ENCODE data around the gene SAP30BP. TPM values are rescaled to one million over a fixed set of nuclear protein-coding genes. Genes with fewer than 3 reads are reported as not detected.

Gene SAP30BP
- total RNA-seq, 1 experiment from 2014 or later: 89.7 TPM

DNA sequence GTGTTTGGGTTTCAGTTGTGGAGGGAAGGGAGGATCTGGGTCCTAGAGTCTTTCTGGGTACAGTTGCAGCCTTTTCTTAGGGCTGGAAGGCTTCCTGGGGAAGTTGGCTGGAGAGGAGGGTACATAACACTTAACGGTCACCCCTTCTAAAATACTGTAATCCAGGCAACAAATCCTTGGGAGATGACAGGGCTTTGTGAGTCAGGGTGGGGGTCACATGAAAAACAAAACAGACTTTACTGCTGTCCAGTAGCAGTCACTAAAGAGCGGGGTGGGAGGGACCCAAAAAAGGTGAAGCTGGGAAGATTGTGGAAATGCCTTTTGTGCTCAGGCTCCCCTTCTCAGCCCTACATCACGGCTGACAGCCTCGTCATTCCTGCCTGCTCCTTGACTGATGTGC lies 6.3 kb downstream of the SAP30BP start:
- H3K18ac ChIP-seq (ENCODE audit: insufficient read length, low read depth, low read length): no peak overlapping the region
- H3K27me3 ChIP-seq (ENCODE audit: insufficient read depth, low read length): no peaks in the 10 kb centered on the region
- Mint-ChIP-seq H3K4me3 (no peak overlapping the region), H3K4me1 (peaks cover under 1 to 1% of the 10 kb centered on the region in 2 experiments; a peak in 2 of 4 replicates), H3K27me3 (ENCODE audit: low read depth) (no peaks in the 10 kb centered on the region), H3K36me3 (ENCODE audit: insufficient read depth in 1 of 3, low read depth in 3 of 3) (peaks cover 10 to 62% (median 51%) of the 10 kb centered on the region in 3 experiments; a peak in 6 of 7 replicates), H3K27ac (peak overlapping the region in 1 of 3 experiments; percentile 72; a peak in 2 of 7 replicates), H3K9me3 (no peaks in the 10 kb centered on the region)
- no peak overlapping the region for H2BK15ac ChIP-seq (ENCODE audit: low read depth, low read length)
- H3K14ac ChIP-seq (ENCODE audit: insufficient read depth, low read length): no peak overlapping the region
- no peak overlapping the region for H2BK120ac ChIP-seq (ENCODE audit: low read depth, low read length, poor library complexity, severe bottlenecking)
- no peak overlapping the region for H3K4me2 ChIP-seq (ENCODE audit: insufficient read depth, insufficient read length, low read length)
- no peak overlapping the region for H4K91ac ChIP-seq (ENCODE audit: insufficient read length, low read depth, low read length)
- no peak for DNase-seq
- H2AK5ac ChIP-seq (ENCODE audit: insufficient read length, low read length): no peak overlapping the region
- no peak overlapping the region for H4K8ac ChIP-seq (replicated peaks; ENCODE audit: insufficient read length, low read depth, low read length)
- no peaks in the 10 kb centered on the region for H4K20me1 ChIP-seq (ENCODE audit: control insufficient read depth, insufficient read depth, insufficient read length)
- H2BK20ac ChIP-seq (ENCODE audit: low read depth, low read length, poor library complexity, severe bottlenecking): no peak overlapping the region
- no peak overlapping the region for H3K23ac ChIP-seq (ENCODE audit: insufficient read length, low read depth, low read length)
- H3K9me3 ChIP-seq (ENCODE audit: control insufficient read depth, low read depth, low read length): no peaks in the 10 kb centered on the region
- peaks cover 3% of the 10 kb centered on the region; the same call in 1 of the 2 replicates for H3K79me2 ChIP-seq (ENCODE audit: insufficient read depth, low read length)
- H3K4ac ChIP-seq (ENCODE audit: low read depth, low read length): no peak overlapping the region
- no peak overlapping the region for H3K9ac ChIP-seq (ENCODE audit: extremely low read depth, insufficient read length, low read length)
- H3K56ac ChIP-seq (ENCODE audit: insufficient read length, low read depth, low read length): no peak overlapping the region
- H2BK12ac ChIP-seq (ENCODE audit: insufficient read length, low read depth, low read length): no peak overlapping the region
- H2BK5ac ChIP-seq (ENCODE audit: insufficient read length, low read length): no peak overlapping the region
- H3T11ph ChIP-seq (ENCODE audit: low read length): no peak overlapping the region
- no CpG with 5 or more reads among the region's 4 CpGs for WGBS (ENCODE audit: extremely low coverage, insufficient read length, low lambda C conversion rate)
- H3K27ac ChIP-seq (ENCODE audit: insufficient read length, low read depth, low read length): no peak overlapping the region
- H4K5ac ChIP-seq (ENCODE audit: insufficient read length, low read depth, low read length): no peak overlapping the region
- H3K79me1 ChIP-seq (ENCODE audit: insufficient read depth, low read depth, low read length, poor library complexity, severe bottlenecking): no peaks in the 10 kb centered on the region
- H2AFZ ChIP-seq (ENCODE audit: low read length): no peak overlapping the region
- TF ChIP-seq, protein P1, sequence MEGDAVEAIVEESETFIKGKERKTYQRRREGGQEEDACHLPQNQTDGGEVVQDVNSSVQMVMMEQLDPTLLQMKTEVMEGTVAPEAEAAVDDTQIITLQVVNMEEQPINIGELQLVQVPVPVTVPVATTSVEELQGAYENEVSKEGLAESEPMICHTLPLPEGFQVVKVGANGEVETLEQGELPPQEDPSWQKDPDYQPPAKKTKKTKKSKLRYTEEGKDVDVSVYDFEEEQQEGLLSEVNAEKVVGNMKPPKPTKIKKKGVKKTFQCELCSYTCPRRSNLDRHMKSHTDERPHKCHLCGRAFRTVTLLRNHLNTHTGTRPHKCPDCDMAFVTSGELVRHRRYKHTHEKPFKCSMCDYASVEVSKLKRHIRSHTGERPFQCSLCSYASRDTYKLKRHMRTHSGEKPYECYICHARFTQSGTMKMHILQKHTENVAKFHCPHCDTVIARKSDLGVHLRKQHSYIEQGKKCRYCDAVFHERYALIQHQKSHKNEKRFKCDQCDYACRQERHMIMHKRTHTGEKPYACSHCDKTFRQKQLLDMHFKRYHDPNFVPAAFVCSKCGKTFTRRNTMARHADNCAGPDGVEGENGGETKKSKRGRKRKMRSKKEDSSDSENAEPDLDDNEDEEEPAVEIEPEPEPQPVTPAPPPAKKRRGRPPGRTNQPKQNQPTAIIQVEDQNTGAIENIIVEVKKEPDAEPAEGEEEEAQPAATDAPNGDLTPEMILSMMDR (conservative IDR thresholded peaks at IDR 0.05): no peak
- H3K23me2 ChIP-seq (ENCODE audit: insufficient read length, low read depth, low read length, poor library complexity, severe bottlenecking): no peaks in the 10 kb centered on the region
- H3K4me1 ChIP-seq (ENCODE audit: insufficient read depth, low read length): no peaks in the 10 kb centered on the region

Data from H9 (cell line).